Right kidney (tissue), 9 donors: ENCODE measurements around the gene FAM114A2.
"Not testable (repeated sequence)": the region's sequence is repeated elsewhere in the genome, so short reads cannot be mapped to it uniquely, and the experiment has no call there.

Experiments used
- DNase-seq: peaks from one replicate; pipeline ENCODE4 v3.0.0-alpha.2; 2016
- long read RNA-seq, 8 donors: transcript quantifications; one replicate each; lab custom pipeline, GENCODE V29; 2026

FAM114A2 gene
- long read RNA-seq, donor 1, full-length matches to known transcripts: 5 of 5 reads
- long read RNA-seq, donor 1, partial matches to known transcripts: 0 of 5 reads
- long read RNA-seq, donor 1, other reads (novel, unspliced or antisense): 0 of 5 reads
- long read RNA-seq, donor 2, full-length matches to known transcripts: 7 of 7 reads
- long read RNA-seq, donor 2, partial matches to known transcripts: 0 of 7 reads
- long read RNA-seq, donor 2, other reads (novel, unspliced or antisense): 0 of 7 reads
- long read RNA-seq, donor 3, full-length matches to known transcripts: 5 of 5 reads
- long read RNA-seq, donor 3, partial matches to known transcripts: 0 of 5 reads
- long read RNA-seq, donor 3, other reads (novel, unspliced or antisense): 0 of 5 reads
- long read RNA-seq, donor 4, full-length matches to known transcripts: 10 of 10 reads
- long read RNA-seq, donor 4, partial matches to known transcripts: 0 of 10 reads
- long read RNA-seq, donor 4, other reads (novel, unspliced or antisense): 0 of 10 reads
- long read RNA-seq, donor 5, full-length matches to known transcripts: 7 of 7 reads
- long read RNA-seq, donor 5, partial matches to known transcripts: 0 of 7 reads
- long read RNA-seq, donor 5, other reads (novel, unspliced or antisense): 0 of 7 reads
- long read RNA-seq, donor 6, full-length matches to known transcripts: 6 of 6 reads
- long read RNA-seq, donor 6, partial matches to known transcripts: 0 of 6 reads
- long read RNA-seq, donor 6, other reads (novel, unspliced or antisense): 0 of 6 reads
- long read RNA-seq, donor 7, full-length matches to known transcripts: 5 of 5 reads
- long read RNA-seq, donor 7, partial matches to known transcripts: 0 of 5 reads
- long read RNA-seq, donor 7, other reads (novel, unspliced or antisense): 0 of 5 reads
- long read RNA-seq, donor 8, full-length matches to known transcripts: 6 of 6 reads
- long read RNA-seq, donor 8, partial matches to known transcripts: 0 of 6 reads
- long read RNA-seq, donor 8, other reads (novel, unspliced or antisense): 0 of 6 reads

GRCh38 chr5:154038707-154039457, at the start of gene FAM114A2, which contains the start of gene MFAP3:
TSS of gene FAM114A2 (minus strand) at chr5:154038910. CDS start at chr5:154034953, 3,957 bp downstream.
TSS of gene MFAP3 (plus strand) at chr5:154038967. CDS start at chr5:154049723, 10,756 bp downstream.
- peak; percentile 84 for DNase-seq

GRCh38 chr5:154087260-154087659, 48.5 kb upstream of the FAM114A2 start:
- no peak for DNase-seq

GRCh38 chr5:154086641-154087040, 47.9 kb upstream of the FAM114A2 start:
- no peak for DNase-seq

GRCh38 chr5:154086146-154086545, 47.4 kb upstream of the FAM114A2 start:
- DNase-seq: no peak

GRCh38 chr5:154084062-154084639, 45.4 kb upstream of the FAM114A2 start:
- no peak for DNase-seq

GRCh38 chr5:154081246-154081645, 42.5 kb upstream of the FAM114A2 start:
- no peak for DNase-seq

- no peak for DNase-seq
Measured at GRCh38 chr5:154078272-154078671, 39.6 kb upstream of the FAM114A2 start.

- DNase-seq: no peak
Measured at GRCh38 chr5:154077696-154078095, 39.0 kb upstream of the FAM114A2 start.

- no peak for DNase-seq
Measured at GRCh38 chr5:154076240-154076922, 37.7 kb upstream of the FAM114A2 start.

GRCh38 chr5:154072414-154073171, 33.9 kb upstream of the FAM114A2 start:
- peak; percentile 73 for DNase-seq

GRCh38 chr5:154071799-154072413, 33.2 kb upstream of the FAM114A2 start:
- DNase-seq: no peak

- not testable (repeated sequence) for DNase-seq
Measured at GRCh38 chr5:154069854-154070253, 31.1 kb upstream of the FAM114A2 start.

GRCh38 chr5:154065971-154066370, 27.3 kb upstream of the FAM114A2 start:
- no peak for DNase-seq

GRCh38 chr5:154063372-154063771, 24.7 kb upstream of the FAM114A2 start:
- no peak for DNase-seq

GRCh38 chr5:154060606-154061005, 21.9 kb upstream of the FAM114A2 start:
- DNase-seq: no peak

- DNase-seq: no peak
Measured at GRCh38 chr5:154059583-154059982, 20.9 kb upstream of the FAM114A2 start.

GRCh38 chr5:154059039-154059430, 20.3 kb upstream of the FAM114A2 start:
- no peak for DNase-seq

GRCh38 chr5:154058055-154059038, 19.6 kb upstream of the FAM114A2 start:
- DNase-seq: no peak
